HG03520 (cell line): Measurements from ENCODE around the gene CDK5RAP2.

ENCODE experiments used
- ATAC-seq: cut with Tn5 transposase; IDR thresholded peaks from one replicate; pipeline ENCODE4 v1.9.1; 2021; ENCODE audit warnings: mild to moderate bottlenecking, moderate library complexity; ENCODE audit not compliant: unreplicated experiment

The CDK5RAP2 gene

GRCh38 chr9:120363697-120364096 lies 216.3 kb downstream of the CDK5RAP2 start:
- no peak for ATAC-seq

DNA sequence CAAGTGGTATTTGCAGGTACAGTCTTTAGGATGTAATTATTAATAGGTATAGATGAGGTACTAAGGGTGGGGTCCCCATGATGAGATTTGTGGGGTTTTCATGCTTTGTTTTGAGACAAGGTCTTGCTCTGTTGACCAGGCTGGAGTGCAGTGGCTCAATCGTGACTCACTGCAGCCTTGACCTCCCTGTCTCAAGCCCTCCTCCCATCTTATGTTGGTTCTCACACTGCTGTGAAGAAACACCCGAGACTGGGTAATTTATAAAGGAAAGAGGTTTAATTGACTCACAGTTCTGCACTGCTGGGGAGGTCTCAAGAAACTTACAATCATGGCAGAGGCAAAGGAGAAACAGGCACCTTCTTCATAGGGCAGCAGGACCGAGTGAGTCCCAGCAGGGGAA lies 217.5 kb downstream of the CDK5RAP2 start:
- ATAC-seq: no peak

DNA sequence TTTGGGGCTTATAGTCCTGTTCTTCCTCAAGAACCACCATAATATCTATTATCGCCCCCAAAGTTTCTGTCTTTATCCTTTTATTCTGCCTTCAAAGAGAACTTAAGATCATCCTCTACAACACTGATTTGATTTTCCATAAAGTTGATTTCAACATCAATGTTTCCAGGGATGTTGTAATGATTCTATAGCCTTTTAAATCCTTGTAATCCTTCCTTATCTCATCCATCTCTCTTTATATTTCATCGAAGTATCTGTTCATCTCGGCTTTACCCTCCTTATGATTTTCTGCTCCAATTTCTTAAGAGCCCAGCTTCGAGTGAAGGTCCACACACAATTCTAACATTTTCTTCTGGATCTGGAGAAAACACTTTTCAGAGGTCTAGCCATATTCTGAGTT lies 218.4 kb downstream of the CDK5RAP2 start:
- no peak for ATAC-seq

- no peak for ATAC-seq
These were observed 219.5 kb downstream of the CDK5RAP2 start for GRCh38 chr9:120360510-120360909.

DNA sequence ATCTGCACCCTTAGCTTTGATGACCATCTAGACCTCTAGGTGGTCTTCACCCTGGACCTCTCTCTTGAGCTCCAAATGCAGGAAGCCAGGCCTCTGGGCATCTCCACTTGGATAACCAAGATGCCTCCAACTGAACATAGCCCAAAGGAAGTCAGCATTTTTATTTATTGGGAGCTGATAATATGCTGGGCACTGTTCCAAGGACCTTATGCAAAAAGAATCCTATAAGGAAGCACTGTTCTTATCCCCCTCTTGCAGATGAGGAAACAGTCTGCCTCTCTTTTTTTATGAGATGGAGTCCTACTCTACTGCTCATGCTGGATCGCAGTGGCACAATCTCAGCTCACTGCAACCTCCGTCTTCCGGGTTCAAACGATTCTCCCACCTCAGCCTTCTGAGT lies 219.9 kb downstream of the CDK5RAP2 start:
- no peak for ATAC-seq

GRCh38 chr9:120358877-120359276 lies 221.1 kb downstream of the CDK5RAP2 start:
- no peak for ATAC-seq

DNA sequence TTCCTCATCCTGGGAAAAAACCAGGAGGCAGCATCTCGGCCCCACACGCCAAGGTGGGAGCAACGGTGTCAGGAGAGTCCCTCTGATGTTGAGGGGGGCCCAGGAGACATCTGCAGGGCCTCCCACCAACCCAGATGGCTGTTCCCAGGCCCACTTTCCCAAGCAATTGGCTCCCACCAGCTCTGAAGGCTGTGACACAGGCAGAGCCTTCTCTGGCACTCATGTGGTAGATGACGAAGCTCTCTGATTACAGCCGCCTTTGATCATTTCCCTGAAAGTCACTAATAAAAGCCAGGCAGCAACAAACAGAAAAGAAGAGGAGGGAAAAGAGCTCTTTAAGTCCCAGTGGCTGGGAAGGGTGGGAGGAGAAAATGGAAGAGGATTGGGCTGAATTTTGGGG lies 226.5 kb downstream of the CDK5RAP2 start:
- ATAC-seq: no peak

DNA sequence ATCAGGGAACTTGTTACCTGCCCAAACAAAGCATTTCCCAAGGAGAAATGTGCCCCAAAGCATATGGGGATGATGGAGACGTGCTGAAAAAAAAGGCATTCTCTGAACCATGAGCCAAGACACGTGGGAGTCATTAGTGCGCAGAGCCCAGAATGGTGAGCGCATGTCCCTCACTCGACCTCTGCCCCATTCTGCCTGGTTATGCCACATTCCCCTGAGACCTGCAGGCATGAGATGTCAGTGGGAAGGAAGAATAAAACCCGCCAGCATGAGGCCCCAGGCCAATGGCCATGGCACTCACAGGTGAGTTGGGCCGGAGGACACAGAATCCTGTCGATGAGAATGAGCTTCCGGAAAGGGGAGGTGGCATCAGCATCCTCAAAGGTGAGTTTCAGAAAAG lies 228.9 kb downstream of the CDK5RAP2 start:
- ATAC-seq: no peak

- ATAC-seq: no peak
These were observed 229.4 kb downstream of the CDK5RAP2 start for GRCh38 chr9:120350596-120350995.

GRCh38 chr9:120348951-120349429 lies 231.0 kb downstream of the CDK5RAP2 start:
- ATAC-seq: no peak

GRCh38 chr9:120345379-120345778 lies 234.6 kb downstream of the CDK5RAP2 start:
- ATAC-seq: no peak

GRCh38 chr9:120344230-120344629 lies 235.7 kb downstream of the CDK5RAP2 start:
- ATAC-seq: no peak

GRCh38 chr9:120343416-120343815 lies 236.6 kb downstream of the CDK5RAP2 start:
- ATAC-seq: no peak
